ENCODE results near the gene ADAP2.
"Not testable (repeated sequence)": the region's sequence is repeated elsewhere in the genome, so short reads cannot be mapped to it uniquely, and the experiment has no call there.

- TF ChIP-seq POLR2AphosphoS5 (IDR thresholded peaks at IDR 0.05); CTCF (IDR thresholded peaks at IDR 0.05 in 8 of 11, conservative IDR thresholded peaks at IDR 0.05 in 3 of 11); POLR2A (IDR thresholded peaks at IDR 0.05): not testable (repeated sequence)
Observed at GRCh38 chr17:30910151-30910550, 11.6 kb upstream of the ADAP2 start.
